DND-41 (cell line): ENCODE results near the gene NRG3.

Source experiments
- ATAC-seq: fragments of 200-7000 bp; cut with Tn5 transposase; 3 replicates; pipeline ENCODE4 v1.9.1; 2021; ENCODE audit warnings: low read depth; ENCODE audit not compliant: insufficient read depth
- DNase-seq: peaks from one replicate; pipeline ENCODE4 v3.0.0-alpha.2; 2020
- H2AFZ ChIP-seq: 2 replicates; pipeline ENCODE4 v1.6.0; 2012; ENCODE audit warnings: low read depth, low read length
- H3K27ac ChIP-seq: 2 replicates; pipeline ENCODE4 v1.5.1; 2012; ENCODE audit warnings: low read length, inconsistent platforms
- H3K27me3 ChIP-seq: fragments of 200-600 bp; sonication (generic); 2 replicates; pipeline ENCODE4 v1.6.0; 2012; ENCODE audit warnings: low read length, mild to moderate bottlenecking, inconsistent platforms; ENCODE audit not compliant: insufficient read depth, poor library complexity
- H3K36me3 ChIP-seq: 2 replicates; pipeline ENCODE4 v1.5.1; 2012; ENCODE audit warnings: low read length, inconsistent platforms; ENCODE audit not compliant: insufficient read depth
- H3K4me1 ChIP-seq: 2 replicates; pipeline ENCODE4 v1.5.1; 2012; ENCODE audit warnings: mild to moderate bottlenecking, low read length; ENCODE audit not compliant: insufficient read depth
- H3K4me2 ChIP-seq: 2 replicates; pipeline ENCODE4 v1.6.0; 2012; ENCODE audit warnings: mild to moderate bottlenecking, moderate library complexity, low read length, inconsistent platforms; ENCODE audit not compliant: insufficient read depth
- H3K4me3 ChIP-seq, 2 experiments: fragments of 200-600 bp in 1 of 2; shearing (Covaris generic) in 1 of 2; 2 replicates each; pipeline ENCODE4 v1.5.1; 2012 to 2016; ENCODE audit warnings: inconsistent platforms in 2 of 2, low read length in 2 of 2, mild to moderate bottlenecking in 2 of 2, low read depth in 1 of 2, moderate library complexity in 1 of 2
- H3K79me2 ChIP-seq: 2 replicates; pipeline ENCODE4 v1.6.0; 2012; ENCODE audit warnings: low read length, inconsistent platforms; ENCODE audit not compliant: insufficient read depth
- H3K9ac ChIP-seq: 2 replicates; pipeline ENCODE4 v1.6.0; 2012; ENCODE audit warnings: low read depth, mild to moderate bottlenecking, inconsistent platforms, low read length, moderate library complexity
- H3K9me3 ChIP-seq: 2 replicates; pipeline ENCODE4 v1.5.1; 2012; ENCODE audit warnings: low read length, moderate library complexity, mild to moderate bottlenecking, inconsistent platforms; ENCODE audit not compliant: insufficient read depth, severe bottlenecking
- H4K20me1 ChIP-seq: 2 replicates; pipeline ENCODE4 v1.6.0; 2012; ENCODE audit warnings: low read length; ENCODE audit not compliant: insufficient read depth
- EZH2 ChIP-seq: IDR thresholded peaks from 3 replicates; pipeline ENCODE4 v1.6.1; 2012; ENCODE audit warnings: borderline replicate concordance, low read depth, mild to moderate bottlenecking, moderate library complexity, low read length, inconsistent platforms; ENCODE audit not compliant: severe bottlenecking
- TF ChIP-seq, protein P1 (sequence below): IDR thresholded peaks from 2 replicates; pipeline ENCODE4 v1.5.1; 2012; ENCODE audit warnings: borderline replicate concordance, low read length, moderate library complexity, mild to moderate bottlenecking; ENCODE audit not compliant: poor library complexity, severe bottlenecking; ENCODE audit errors: extremely low read depth

The NRG3 gene

DNA sequence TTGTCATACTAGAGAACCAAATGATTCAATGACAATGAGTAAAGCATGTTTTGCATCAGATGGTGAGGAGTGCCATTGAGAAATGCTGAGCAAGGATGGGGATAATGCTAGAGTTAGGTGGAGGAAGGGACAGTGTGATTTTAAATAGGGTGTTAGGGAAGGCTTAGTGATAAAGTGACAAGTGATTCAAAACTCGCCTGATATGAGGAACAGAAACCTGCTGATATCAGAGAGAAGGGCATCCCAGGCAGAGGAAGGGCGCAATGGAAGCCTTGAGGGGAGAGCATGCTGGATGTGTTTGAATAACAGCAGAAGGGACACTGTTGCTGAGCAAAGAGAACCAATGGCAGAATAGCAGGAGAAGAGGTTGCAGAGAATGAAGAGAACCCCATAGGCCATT is 196.2 kb downstream of the NRG3 start:
- no peak for DNase-seq
- no peaks in the 10 kb centered on the region for H3K79me2 ChIP-seq
- H4K20me1 ChIP-seq = no peaks in the 10 kb centered on the region
- no peak for ATAC-seq
- no peak overlapping the region for H3K9ac ChIP-seq
- H3K9me3 ChIP-seq = no peaks in the 10 kb centered on the region
- H3K36me3 ChIP-seq = no peaks in the 10 kb centered on the region
- H3K4me2 ChIP-seq = no peak overlapping the region
- H2AFZ ChIP-seq = no peak overlapping the region
- H3K4me3 ChIP-seq = no peak overlapping the region
- H3K4me1 ChIP-seq = no peaks in the 10 kb centered on the region
- TF ChIP-seq, protein P1, sequence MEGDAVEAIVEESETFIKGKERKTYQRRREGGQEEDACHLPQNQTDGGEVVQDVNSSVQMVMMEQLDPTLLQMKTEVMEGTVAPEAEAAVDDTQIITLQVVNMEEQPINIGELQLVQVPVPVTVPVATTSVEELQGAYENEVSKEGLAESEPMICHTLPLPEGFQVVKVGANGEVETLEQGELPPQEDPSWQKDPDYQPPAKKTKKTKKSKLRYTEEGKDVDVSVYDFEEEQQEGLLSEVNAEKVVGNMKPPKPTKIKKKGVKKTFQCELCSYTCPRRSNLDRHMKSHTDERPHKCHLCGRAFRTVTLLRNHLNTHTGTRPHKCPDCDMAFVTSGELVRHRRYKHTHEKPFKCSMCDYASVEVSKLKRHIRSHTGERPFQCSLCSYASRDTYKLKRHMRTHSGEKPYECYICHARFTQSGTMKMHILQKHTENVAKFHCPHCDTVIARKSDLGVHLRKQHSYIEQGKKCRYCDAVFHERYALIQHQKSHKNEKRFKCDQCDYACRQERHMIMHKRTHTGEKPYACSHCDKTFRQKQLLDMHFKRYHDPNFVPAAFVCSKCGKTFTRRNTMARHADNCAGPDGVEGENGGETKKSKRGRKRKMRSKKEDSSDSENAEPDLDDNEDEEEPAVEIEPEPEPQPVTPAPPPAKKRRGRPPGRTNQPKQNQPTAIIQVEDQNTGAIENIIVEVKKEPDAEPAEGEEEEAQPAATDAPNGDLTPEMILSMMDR = no peak
- TF ChIP-seq EZH2 = no peak
- H3K27me3 ChIP-seq = no peaks in the 10 kb centered on the region
- H3K27ac ChIP-seq = no peak overlapping the region

DNA sequence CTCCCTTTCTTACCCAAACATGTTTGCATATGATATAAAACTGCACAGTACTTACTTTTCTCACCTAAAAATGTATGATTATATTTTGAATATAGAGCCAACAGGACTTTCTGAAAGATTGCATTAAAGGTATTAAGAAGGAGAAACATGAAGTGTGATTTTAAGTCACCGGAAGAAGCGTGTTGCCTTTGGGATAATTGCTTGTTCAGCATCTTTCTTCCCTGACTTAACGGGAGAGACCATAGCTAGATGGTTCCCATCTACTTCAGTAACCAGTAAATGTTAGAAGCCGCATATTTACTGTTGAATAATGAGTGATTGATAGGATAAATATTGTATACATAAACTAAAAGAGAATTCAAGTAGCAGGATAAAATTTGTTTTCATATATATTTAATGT is 197.1 kb downstream of the NRG3 start:
- Histone ChIP-seq H3K36me3 (no peaks in the 10 kb centered on the region), H3K27me3 (no peaks in the 10 kb centered on the region), H3K79me2 (no peaks in the 10 kb centered on the region), H4K20me1 (no peaks in the 10 kb centered on the region), H3K4me1 (no peaks in the 10 kb centered on the region), H3K9ac (no peak overlapping the region), H3K27ac (no peak overlapping the region), H3K9me3 (no peaks in the 10 kb centered on the region), H3K4me2 (no peak overlapping the region), H3K4me3 (no peak overlapping the region), H2AFZ (no peak overlapping the region)
- TF ChIP-seq, protein P1 = no peak
- no peak for TF ChIP-seq EZH2
- DNase-seq (no peak), ATAC-seq (no peak)

DNA sequence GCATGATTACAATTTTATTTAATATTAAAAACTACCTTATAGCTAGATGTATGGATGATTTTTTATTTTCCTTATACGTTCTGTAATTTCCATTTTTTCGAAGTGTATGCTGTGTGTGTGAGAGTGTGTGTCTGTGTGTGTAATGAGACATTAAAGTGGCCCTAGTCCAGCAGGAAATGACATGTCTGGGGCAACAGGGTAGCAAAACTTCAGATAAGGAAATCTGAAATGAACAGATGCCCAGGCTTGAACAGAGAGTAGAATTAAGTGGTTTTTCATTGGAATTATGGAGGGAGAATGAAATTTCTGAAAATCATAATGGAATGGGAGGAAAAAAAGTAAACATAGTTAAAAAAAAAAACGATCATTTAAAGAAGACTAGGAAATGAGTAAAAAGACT is 200.6 kb downstream of the NRG3 start:
- TF ChIP-seq, protein P1 = no peak
- TF ChIP-seq EZH2 = no peak
- Histone ChIP-seq H3K4me1 (no peaks in the 10 kb centered on the region), H3K9ac (no peak overlapping the region), H3K9me3 (no peaks in the 10 kb centered on the region), H3K27me3 (no peaks in the 10 kb centered on the region), H3K4me3 (no peak overlapping the region), H3K79me2 (no peaks in the 10 kb centered on the region), H3K27ac (no peak overlapping the region), H4K20me1 (no peaks in the 10 kb centered on the region), H3K4me2 (no peak overlapping the region), H2AFZ (no peak overlapping the region), H3K36me3 (no peaks in the 10 kb centered on the region)
- DNase-seq (no peak), ATAC-seq (no peak)

DNA sequence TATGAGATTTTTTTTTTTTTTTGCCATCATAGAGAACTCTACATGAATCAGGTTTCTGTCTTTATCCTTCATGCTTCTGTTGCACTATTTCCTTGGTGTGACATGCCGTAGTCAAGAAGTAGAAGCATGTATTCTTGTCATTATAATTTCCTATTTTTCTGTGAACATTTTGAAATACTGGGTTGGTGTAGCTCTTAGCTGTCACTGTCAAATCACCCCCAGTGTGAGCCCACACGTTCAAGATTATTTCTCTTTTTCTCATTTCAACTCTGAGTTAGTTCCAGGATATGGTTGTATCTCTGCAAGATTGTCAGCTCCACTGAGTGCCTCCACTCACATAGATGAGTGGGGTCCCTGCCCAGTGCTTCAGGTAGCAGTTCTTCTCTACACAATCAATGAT is 209.5 kb downstream of the NRG3 start:
- H3K9me3 ChIP-seq = no peaks in the 10 kb centered on the region
- H3K36me3 ChIP-seq = no peaks in the 10 kb centered on the region
- no peak overlapping the region for H2AFZ ChIP-seq
- H3K79me2 ChIP-seq = no peaks in the 10 kb centered on the region
- DNase-seq (no peak), ATAC-seq (no peak)
- H3K27ac ChIP-seq = no peak overlapping the region
- no peaks in the 10 kb centered on the region for H3K4me1 ChIP-seq
- H3K9ac ChIP-seq = no peak overlapping the region
- H3K4me3 ChIP-seq = no peak overlapping the region
- no peaks in the 10 kb centered on the region for H3K27me3 ChIP-seq
- H3K4me2 ChIP-seq = no peak overlapping the region
- no peaks in the 10 kb centered on the region for H4K20me1 ChIP-seq
- no peak for TF ChIP-seq EZH2
- TF ChIP-seq, protein P1 = no peak
